ENCODE measurements around the gene LRP1.
A peak's percentile ranks its signal among the peaks of the same experiment; 100 is the strongest.

DNA sequence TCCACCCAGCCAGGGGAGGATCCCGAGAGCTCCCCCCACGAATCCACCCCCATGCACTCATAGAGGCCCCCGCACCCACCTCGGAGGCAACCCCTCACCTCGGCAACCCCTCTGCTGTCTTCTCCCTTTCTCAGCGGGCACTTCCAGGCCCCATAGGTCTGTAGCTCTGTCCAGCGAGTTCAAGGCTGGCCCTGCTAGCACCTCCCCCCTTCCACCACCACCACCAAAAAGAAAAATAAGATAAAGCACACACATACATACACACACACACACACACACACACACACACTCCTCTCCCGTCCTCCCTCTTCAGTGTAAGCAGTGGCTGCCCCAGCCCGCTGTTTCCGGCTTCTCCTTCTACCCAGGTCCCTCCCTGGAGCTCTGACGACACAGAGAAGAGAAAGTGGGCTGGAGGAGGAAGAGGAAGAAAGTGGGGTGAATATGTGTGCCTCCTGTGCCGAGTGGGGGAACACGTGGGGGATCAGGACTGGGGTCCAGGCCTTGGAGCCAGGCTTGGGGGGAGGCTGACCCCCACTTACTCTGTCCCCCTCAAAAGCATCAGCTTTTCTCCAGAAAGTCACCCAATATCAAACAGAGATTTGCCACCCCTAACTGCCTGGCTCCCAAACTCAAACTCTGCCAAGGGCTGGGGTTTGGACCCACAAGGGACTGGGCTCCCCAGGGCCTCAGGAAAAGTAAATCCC lies 17.1 kb upstream of the LRP1 start, which contains the start of gene STAT6:
- TF ChIP-seq, protein P1, sequence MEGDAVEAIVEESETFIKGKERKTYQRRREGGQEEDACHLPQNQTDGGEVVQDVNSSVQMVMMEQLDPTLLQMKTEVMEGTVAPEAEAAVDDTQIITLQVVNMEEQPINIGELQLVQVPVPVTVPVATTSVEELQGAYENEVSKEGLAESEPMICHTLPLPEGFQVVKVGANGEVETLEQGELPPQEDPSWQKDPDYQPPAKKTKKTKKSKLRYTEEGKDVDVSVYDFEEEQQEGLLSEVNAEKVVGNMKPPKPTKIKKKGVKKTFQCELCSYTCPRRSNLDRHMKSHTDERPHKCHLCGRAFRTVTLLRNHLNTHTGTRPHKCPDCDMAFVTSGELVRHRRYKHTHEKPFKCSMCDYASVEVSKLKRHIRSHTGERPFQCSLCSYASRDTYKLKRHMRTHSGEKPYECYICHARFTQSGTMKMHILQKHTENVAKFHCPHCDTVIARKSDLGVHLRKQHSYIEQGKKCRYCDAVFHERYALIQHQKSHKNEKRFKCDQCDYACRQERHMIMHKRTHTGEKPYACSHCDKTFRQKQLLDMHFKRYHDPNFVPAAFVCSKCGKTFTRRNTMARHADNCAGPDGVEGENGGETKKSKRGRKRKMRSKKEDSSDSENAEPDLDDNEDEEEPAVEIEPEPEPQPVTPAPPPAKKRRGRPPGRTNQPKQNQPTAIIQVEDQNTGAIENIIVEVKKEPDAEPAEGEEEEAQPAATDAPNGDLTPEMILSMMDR (optimal IDR thresholded peaks at IDR 0.05 in 1 of 3, IDR thresholded peaks at IDR 0.05 in 1 of 3, conservative IDR thresholded peaks at IDR 0.05 in 1 of 3; ENCODE audit: extremely low read depth in 1 of 3, insufficient read depth in 2 of 3, low read length in 3 of 3) = peak in 1 of 3 experiments; percentile 35
- TF ChIP-seq EZH2 (IDR thresholded peaks at IDR 0.05; ENCODE audit: low read length) = no peak
